Measurements from ENCODE around the gene JPH3. TPM values are rescaled to one million over a fixed set of nuclear protein-coding genes. Genes with fewer than 3 reads are reported as not detected.

The JPH3 gene
- total and polyA plus RNA-seq, 4 donors, result 12.6 to 79.7 (median 54.0) TPM

DNA sequence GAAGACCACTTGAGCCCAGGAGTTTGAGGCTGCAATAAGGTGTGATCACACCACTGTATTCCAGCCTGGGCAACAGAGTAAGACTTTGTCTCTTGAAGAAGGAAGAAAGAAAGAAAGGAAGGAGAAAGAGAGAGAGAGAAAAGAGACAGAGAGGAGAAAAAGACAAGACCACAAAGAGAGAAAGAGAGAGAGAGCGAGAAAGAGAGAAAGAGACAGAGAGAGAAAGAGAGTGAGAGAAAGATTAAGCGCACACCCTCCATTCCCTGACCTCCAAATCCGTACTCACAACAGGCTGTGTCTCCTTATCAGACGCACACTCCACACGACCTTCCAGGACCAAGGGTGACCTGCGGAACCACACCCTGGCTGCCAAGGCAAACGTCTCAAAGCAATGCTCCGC, 143.9 kb downstream of the JPH3 start:
- WGBS (ENCODE audit: insufficient coverage), result 96% methylated on average over 6 of the region's 8 CpGs
- Histone ChIP-seq H3K4me3 (ENCODE audit: low read depth, low read length) (no peak overlapping the region), H3K36me3 (ENCODE audit: control insufficient read depth, insufficient read depth, low read length) (peaks cover 71% of the 10 kb centered on the region)

More for the DNA sequence above, 143.9 kb downstream of the JPH3 start:
- DNase-seq (ENCODE audit: low read depth in 4 of 6, low spot score in 6 of 6), result no peak
- Histone ChIP-seq H3K9me3 (ENCODE audit: control insufficient read depth, insufficient read depth, low read length) (no peaks in the 10 kb centered on the region), H3K27me3 (ENCODE audit: control insufficient read depth, insufficient read depth, low read length) (no peaks in the 10 kb centered on the region), H3K27ac (ENCODE audit: low read depth, low read length) (no peak overlapping the region), H3K4me1 (ENCODE audit: control insufficient read depth, insufficient read depth, low read length) (peaks cover 2% of the 10 kb centered on the region)

Other genes with a start within 250 kb of the JPH3 start
- 10 to 100 TPM; 21.0 to 41.9 TPM for gene FBXO31, start 218.7 kb upstream of the JPH3 start, total RNA-seq
- 10 to 100 TPM; 40.1 to 48.6 TPM for gene FBXO31, start 218.7 kb upstream of the JPH3 start, polyA plus RNA-seq (ENCODE audit: insufficient read length in 2 of 2)
- gene MAP1LC3B, start 210.2 kb upstream of the JPH3 start, total RNA-seq, result 10 to 100 TPM; 66.5 to 91.6 TPM
- gene MAP1LC3B, start 210.2 kb upstream of the JPH3 start, polyA plus RNA-seq (ENCODE audit: insufficient read length in 2 of 2), result 100 to 1,000 TPM; 147 to 181 TPM
- gene ZCCHC14, start 109.5 kb upstream of the JPH3 start, total RNA-seq, result 10 to 100 TPM; 16.8 to 21.9 TPM
- gene ZCCHC14, start 109.5 kb upstream of the JPH3 start, polyA plus RNA-seq (ENCODE audit: insufficient read length in 2 of 2), result 10 to 100 TPM; 32.5 to 43.5 TPM
- 10 to 100 TPM; 14.1 to 23.0 TPM for gene KLHDC4, start 163.5 kb downstream of the JPH3 start, total RNA-seq
- gene KLHDC4, start 163.5 kb downstream of the JPH3 start, polyA plus RNA-seq (ENCODE audit: insufficient read length in 2 of 2), result 10 to 100 TPM; 36.9 to 52.3 TPM

All from spinal cord (tissue), 10 donors.